ENCODE measurements around the gene STX5. TPM values are rescaled to one million over a fixed set of nuclear protein-coding genes. Genes with fewer than 3 reads are reported as not detected.
"Not testable (repeated sequence)": the region's sequence is repeated elsewhere in the genome, so short reads cannot be mapped to it uniquely, and the experiment has no call there.

The STX5 gene
- polyA plus RNA-seq, 3 donors = 51.6 to 57.9 (median 56.7) TPM

DNA sequence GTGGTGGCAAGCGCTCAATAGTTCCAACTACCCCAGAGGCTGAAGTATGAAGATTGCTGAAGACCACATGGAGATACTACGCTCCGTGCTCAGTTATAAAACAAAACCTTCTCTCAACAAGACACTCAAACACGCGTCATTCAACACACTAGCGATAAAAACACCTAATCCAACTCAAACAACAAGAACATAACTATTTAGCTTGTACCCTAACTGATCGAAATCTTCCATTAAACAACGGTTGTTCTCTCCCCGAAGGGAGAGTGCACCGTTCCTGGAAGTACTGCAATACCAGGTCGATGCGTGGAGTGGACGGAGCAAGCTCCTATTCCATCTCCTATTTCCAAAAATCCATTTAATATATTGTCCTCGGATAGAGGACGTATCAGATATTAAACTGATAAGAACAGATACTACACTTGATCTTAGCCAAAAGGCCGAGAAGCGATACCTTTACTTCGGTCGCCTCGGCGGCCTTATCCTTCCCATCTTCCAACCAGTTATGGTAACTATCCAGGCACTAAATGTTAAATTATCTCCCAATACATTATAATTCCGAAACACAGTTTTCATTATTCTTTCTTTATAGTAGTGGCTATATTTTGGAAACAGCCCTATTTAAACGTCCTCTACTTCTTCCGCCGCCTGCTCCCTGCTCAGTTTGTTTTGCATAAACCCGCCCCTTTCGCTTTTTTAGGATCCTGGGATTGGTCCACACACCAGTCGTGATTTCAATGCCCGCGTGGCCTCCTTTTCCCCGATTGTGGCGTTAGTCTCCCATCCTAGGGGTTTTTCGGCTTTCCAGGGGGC lies 9.7 kb upstream of the STX5 start:
- peak in 10 of 11 donors; percentile 87 to 97 (median 93) for DNase-seq (ENCODE audit: extremely low read depth in 1 of 11, low read depth in 9 of 11, low spot score in 4 of 11)

GRCh38 chr11:62840721-62841360 lies 9.0 kb upstream of the STX5 start:
- peak in 4 of 11 donors; percentile 43 to 67 (median 53) for DNase-seq (ENCODE audit: extremely low read depth in 1 of 11, low read depth in 9 of 11, low spot score in 4 of 11)

- peak; percentile 84 to 96 (median 92) for DNase-seq (ENCODE audit: extremely low read depth in 1 of 11, low read depth in 9 of 11, low spot score in 4 of 11)
These were observed 7.4 kb upstream of the STX5 start, which contains the start of gene WDR74 for GRCh38 chr11:62839050-62839945. Gene WDR74, minus strand, starts transcription at chr11:62839590. Its CDS starts 20 bp downstream, at chr11:62839570.

DNA sequence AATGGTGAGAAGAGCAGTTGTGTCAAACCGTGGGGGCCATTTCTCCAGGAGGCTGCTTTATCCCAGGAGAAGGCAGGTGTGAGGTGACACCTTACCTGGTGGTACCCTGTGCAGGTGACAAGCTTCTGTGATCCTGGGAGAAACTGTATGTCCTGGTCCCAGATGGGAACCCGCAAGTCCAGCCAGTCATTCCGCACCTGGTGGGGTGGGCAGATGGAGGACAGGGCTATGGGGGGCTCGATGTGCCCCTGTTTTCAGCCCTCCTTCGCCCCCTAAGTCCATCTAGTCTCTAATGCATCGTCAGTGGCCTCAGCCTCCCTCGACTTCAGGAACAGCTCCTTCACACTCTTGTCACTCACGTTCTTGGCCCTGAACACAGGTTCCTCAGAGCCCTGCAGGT lies 3.5 kb upstream of the STX5 start:
- DNase-seq (ENCODE audit: extremely low read depth in 1 of 11, low read depth in 9 of 11, low spot score in 4 of 11) = no peak

- DNase-seq (ENCODE audit: extremely low read depth in 1 of 11, low read depth in 9 of 11, low spot score in 4 of 11) = peak in 1 of 11 donors; percentile 11
These were observed 734 bp upstream of the STX5 start, which contains the start of gene TEX54 for GRCh38 chr11:62832336-62833234. Gene TEX54, minus strand, starts transcription at chr11:62832841.

- DNase-seq (ENCODE audit: extremely low read depth in 1 of 11, low read depth in 9 of 11, low spot score in 4 of 11) = peak in 7 of 11 donors; percentile 5 to 73 (median 64)
These were observed 839 bp downstream of the STX5 start for GRCh38 chr11:62830904-62831519.

DNA sequence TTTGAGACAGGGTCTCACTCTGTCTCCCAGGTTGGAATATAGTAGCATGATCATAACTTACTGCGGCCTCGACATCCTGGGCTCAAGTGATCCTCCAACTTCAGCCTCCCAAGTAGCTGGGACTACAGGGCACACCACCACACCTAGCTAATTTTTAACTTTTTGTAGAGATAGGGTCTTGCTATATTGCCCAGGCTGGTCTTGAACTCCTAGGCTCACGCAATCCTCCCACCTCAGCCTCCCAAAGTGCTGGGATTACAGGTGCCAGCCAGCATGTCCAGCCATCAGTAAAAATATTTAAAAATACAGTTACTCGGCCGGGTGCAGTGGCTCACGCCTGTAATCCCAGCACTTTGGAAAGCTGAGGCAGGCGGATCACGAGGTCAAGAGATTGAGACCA lies 3.7 kb downstream of the STX5 start:
- DNase-seq (ENCODE audit: extremely low read depth in 1 of 11, low read depth in 9 of 11, low spot score in 4 of 11) = not testable (repeated sequence)

GRCh38 chr11:62823677-62824076 lies 8.2 kb downstream of the STX5 start:
- no peak for DNase-seq (ENCODE audit: extremely low read depth in 1 of 11, low read depth in 9 of 11, low spot score in 4 of 11)

DNA sequence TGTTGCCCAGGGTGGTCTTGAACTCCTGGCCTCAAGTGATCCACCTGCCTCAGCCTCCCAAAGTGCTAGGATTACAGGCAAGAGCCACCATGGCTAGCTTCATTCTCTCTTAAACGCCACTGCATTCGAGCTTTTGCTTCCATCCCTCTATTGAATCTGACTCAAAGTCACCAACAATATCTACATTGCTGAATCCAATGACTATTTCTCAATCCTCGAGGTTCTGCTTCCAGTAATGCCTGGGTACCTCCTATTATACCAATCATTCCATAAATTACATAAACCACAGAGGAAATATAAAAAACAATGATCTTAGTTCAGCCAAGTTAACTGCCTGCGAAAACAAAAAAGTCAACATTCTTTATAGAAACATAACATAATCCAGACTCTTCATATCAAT lies 14.7 kb downstream of the STX5 start:
- no peak for DNase-seq (ENCODE audit: extremely low read depth in 1 of 11, low read depth in 9 of 11, low spot score in 4 of 11)

GRCh38 chr11:62816557-62816956 lies 15.3 kb downstream of the STX5 start:
- DNase-seq (ENCODE audit: extremely low read depth in 1 of 11, low read depth in 9 of 11, low spot score in 4 of 11) = no peak

GRCh38 chr11:62811659-62812058 lies 20.2 kb downstream of the STX5 start:
- no peak for DNase-seq (ENCODE audit: extremely low read depth in 1 of 11, low read depth in 9 of 11, low spot score in 4 of 11)

GRCh38 chr11:62810748-62811147 lies 21.1 kb downstream of the STX5 start:
- no peak for DNase-seq (ENCODE audit: extremely low read depth in 1 of 11, low read depth in 9 of 11, low spot score in 4 of 11)

DNA sequence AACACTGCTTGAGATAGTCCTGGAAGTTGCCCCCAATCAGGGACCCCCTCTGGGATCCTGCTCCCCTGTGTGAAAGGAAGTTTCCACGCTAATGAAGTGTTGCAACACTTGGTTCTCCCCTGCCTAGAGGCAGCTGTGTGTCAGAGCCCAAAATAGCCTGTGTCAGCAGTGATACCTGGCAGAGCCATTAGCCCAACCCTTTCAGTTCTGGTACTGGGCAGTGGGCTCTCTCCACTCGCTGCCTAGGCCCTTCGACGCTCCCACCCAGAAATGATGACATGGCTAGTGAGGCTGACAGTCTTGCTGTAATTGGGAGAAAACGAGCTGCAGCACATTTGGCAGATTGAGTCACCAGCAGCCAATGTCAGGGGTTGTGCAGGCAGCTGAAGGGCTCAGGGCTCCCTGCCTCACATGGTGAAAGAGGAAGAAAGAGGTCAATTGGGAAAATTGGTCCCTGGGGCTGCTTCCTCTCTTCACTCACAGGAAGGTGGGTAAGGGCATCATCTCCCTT lies 25.2 kb downstream of the STX5 start:
- DNase-seq (ENCODE audit: extremely low read depth in 1 of 11, low read depth in 9 of 11, low spot score in 4 of 11) = no peak

- DNase-seq (ENCODE audit: extremely low read depth in 1 of 11, low read depth in 9 of 11, low spot score in 4 of 11) = no peak
These were observed 25.9 kb downstream of the STX5 start for GRCh38 chr11:62805961-62806441.

- peak; percentile 90 to 96 (median 93) for DNase-seq (ENCODE audit: extremely low read depth in 1 of 11, low read depth in 9 of 11, low spot score in 4 of 11)
These were observed 26.6 kb downstream of the STX5 start, which contains the start of gene NXF1 for GRCh38 chr11:62805076-62805892. Gene NXF1, minus strand, starts transcription at chr11:62805440. Its CDS starts 84 bp downstream, at chr11:62805356.

- DNase-seq (ENCODE audit: extremely low read depth in 1 of 11, low read depth in 9 of 11, low spot score in 4 of 11) = peak in 3 of 11 donors; percentile 29 to 47 (median 41)
These were observed 27.4 kb downstream of the STX5 start for GRCh38 chr11:62804310-62805075.

Data from renal cortex interstitium (tissue), 11 donors.